Erythroblast (primary cell): ENCODE results near the gene EVI5.

Experiments
- GATA1 ChIP-seq: IDR thresholded peaks from 2 replicates; pipeline ENCODE4 v1.6.1; 2011; ENCODE audit warnings: low read depth, mild to moderate bottlenecking, control low read depth, low read length, moderate library complexity
- POLR2A ChIP-seq: IDR thresholded peaks from 2 replicates; pipeline ENCODE4 v1.6.1; 2011; ENCODE audit warnings: mild to moderate bottlenecking, low read length

GRCh38 chr1:92488832-92489231, 296.1 kb downstream of the EVI5 start:
- no peak for TF ChIP-seq POLR2A
- no peak for TF ChIP-seq GATA1
